SK-N-SH treated with all-trans-retinoic acid at 6 μM for 48 hours (cell line): ENCODE data around the gene LTV1.
"Not testable (repeated sequence)": the region's sequence is repeated elsewhere in the genome, so short reads cannot be mapped to it uniquely, and the experiment has no call there.

Experiments used
- ATAC-seq: fragments of 200-7000 bp; cut with Tn5 transposase; 3 replicates; pipeline ENCODE4 v1.9.1; 2020; ENCODE audit warnings: mild to moderate bottlenecking, moderate library complexity
- ARNTL ChIP-seq: fragments of 450-650 bp; formaldehyde crosslinking; IDR thresholded peaks from 2 replicates; pipeline ENCODE4 v1.5.0; 2020; ENCODE audit warnings: low read depth, mild to moderate bottlenecking, moderate library complexity, borderline replicate concordance
- BACH2 ChIP-seq: fragments of 250-450 bp; sonication (Bioruptor Pico); IDR thresholded peaks from 2 replicates; pipeline ENCODE4 v1.9.0; 2021; ENCODE audit warnings: mild to moderate bottlenecking, borderline replicate concordance
- CREB5 ChIP-seq: fragments of 250-450 bp; sonication (Bioruptor Pico); IDR thresholded peaks from 2 replicates; pipeline ENCODE4 v1.5.1; 2020; ENCODE audit warnings: low read depth, mild to moderate bottlenecking, moderate library complexity
- CSDC2 ChIP-seq: fragments of 250-450 bp; sonication (Bioruptor Pico); IDR thresholded peaks from 2 replicates; pipeline ENCODE4 v1.5.0; 2020; ENCODE audit warnings: mild to moderate bottlenecking, moderate library complexity
- ESRRG ChIP-seq: fragments of 250-450 bp; sonication (Bioruptor Pico); IDR thresholded peaks from 2 replicates; pipeline ENCODE4 v1.6.1; 2021; ENCODE audit warnings: mild to moderate bottlenecking
- GLIS3 ChIP-seq: fragments of 250-450 bp; sonication (Bioruptor Pico); IDR thresholded peaks from 2 replicates; pipeline ENCODE4 v1.5.0; 2020; ENCODE audit warnings: mild to moderate bottlenecking, moderate library complexity
- ISL1 ChIP-seq: fragments of 250-450 bp; sonication (Bioruptor Pico); IDR thresholded peaks from 2 replicates; pipeline ENCODE4 v2.1.2; 2022; ENCODE audit warnings: mild to moderate bottlenecking, moderate library complexity
- OSR1 ChIP-seq: fragments of 250-450 bp; sonication (Bioruptor Pico); IDR thresholded peaks from 2 replicates; pipeline ENCODE4 v1.8.0; 2022; ENCODE audit warnings: moderate library complexity, mild to moderate bottlenecking, inconsistent platforms
- PATZ1 ChIP-seq: fragments of 250-450 bp; sonication (Bioruptor Pico); IDR thresholded peaks from 2 replicates; pipeline ENCODE4 v1.8.0; 2020; ENCODE audit warnings: mild to moderate bottlenecking, moderate library complexity, borderline replicate concordance
- PPARA ChIP-seq: fragments of 250-450 bp; sonication (Bioruptor Pico); IDR thresholded peaks from 2 replicates; pipeline ENCODE4 v1.5.0; 2020; ENCODE audit warnings: mild to moderate bottlenecking, borderline replicate concordance
- RARB ChIP-seq: fragments of 250-450 bp; sonication (Bioruptor Pico); IDR thresholded peaks from 2 replicates; pipeline ENCODE4 v1.8.0; 2021; ENCODE audit warnings: mild to moderate bottlenecking, moderate library complexity
- SNAI2 ChIP-seq: fragments of 250-450 bp; sonication (Bioruptor Pico); IDR thresholded peaks from 2 replicates; pipeline ENCODE4 v1.5.0; 2020; ENCODE audit warnings: mild to moderate bottlenecking, moderate library complexity
- TCF4 ChIP-seq: fragments of 250-450 bp; sonication (Bioruptor Pico); IDR thresholded peaks from 2 replicates; pipeline ENCODE4 v1.8.0; 2021; ENCODE audit warnings: mild to moderate bottlenecking, moderate library complexity, borderline replicate concordance
- TOX ChIP-seq: fragments of 250-450 bp; sonication (Bioruptor Pico); IDR thresholded peaks from 2 replicates; pipeline ENCODE4 v1.8.0; 2021; ENCODE audit warnings: mild to moderate bottlenecking, moderate library complexity, borderline replicate concordance
- ZC3H10 ChIP-seq: fragments of 250-450 bp; sonication (Bioruptor Pico); IDR thresholded peaks from 2 replicates; pipeline ENCODE4 v1.5.1; 2021; ENCODE audit warnings: mild to moderate bottlenecking, moderate library complexity
- ZFP3 ChIP-seq: fragments of 250-450 bp; sonication (Bioruptor Pico); IDR thresholded peaks from 2 replicates; pipeline ENCODE4 v1.5.0; 2020; ENCODE audit warnings: mild to moderate bottlenecking, moderate library complexity
- ZFP30 ChIP-seq: fragments of 450-650 bp; formaldehyde crosslinking; IDR thresholded peaks from 2 replicates; pipeline ENCODE4 v1.5.0; 2022; ENCODE audit warnings: mild to moderate bottlenecking, moderate library complexity
- ZNF565 ChIP-seq: fragments of 450-650 bp; formaldehyde crosslinking; conservative IDR thresholded peaks from 2 replicates; pipeline ENCODE4 v1.5.0; 2020; ENCODE audit warnings: low read depth, mild to moderate bottlenecking, moderate library complexity
- ZNF70 ChIP-seq: fragments of 450-650 bp; formaldehyde crosslinking; IDR thresholded peaks from 2 replicates; pipeline ENCODE4 v1.5.0; 2020; ENCODE audit warnings: mild to moderate bottlenecking, moderate library complexity
- ZNF8 ChIP-seq: fragments of 450-650 bp; formaldehyde crosslinking; IDR thresholded peaks from 2 replicates; pipeline ENCODE4 v1.5.0; 2020; ENCODE audit warnings: mild to moderate bottlenecking, moderate library complexity

LTV1 gene

GRCh38 chr6:143867236-143867635, 24.1 kb downstream of the LTV1 start:
- ATAC-seq, result no peak
- TF ChIP-seq ZFP30 (CRISPR knock-in tag), result no peak
- no peak for TF ChIP-seq BACH2 (CRISPR knock-in tag)
- no peak for TF ChIP-seq GLIS3
- TF ChIP-seq ZNF70 (CRISPR knock-in tag), result no peak
- no peak for TF ChIP-seq ISL1 (CRISPR knock-in tag)
- no peak for TF ChIP-seq RARB (CRISPR knock-in tag)
- TF ChIP-seq OSR1 (CRISPR knock-in tag), result no peak
- TF ChIP-seq ESRRG (CRISPR knock-in tag), result no peak
- no peak for TF ChIP-seq PPARA (CRISPR knock-in tag)
- no peak for TF ChIP-seq TOX (CRISPR knock-in tag)
- no peak for TF ChIP-seq CSDC2 (CRISPR knock-in tag)
- TF ChIP-seq ZFP3 (CRISPR knock-in tag), result no peak
- no peak for TF ChIP-seq CREB5 (CRISPR knock-in tag)

- ATAC-seq, result not testable (repeated sequence)
These were observed 25.7 kb downstream of the LTV1 start for GRCh38 chr6:143868808-143869207.

GRCh38 chr6:143871202-143871730, 28.1 kb downstream of the LTV1 start:
- not testable (repeated sequence) for ATAC-seq

GRCh38 chr6:143872201-143872600, 29.1 kb downstream of the LTV1 start:
- ATAC-seq, result no peak
- TF ChIP-seq ZFP3 (CRISPR knock-in tag) (no peak), CREB5 (CRISPR knock-in tag) (no peak), SNAI2 (CRISPR knock-in tag) (no peak), ZNF70 (CRISPR knock-in tag) (no peak), ZC3H10 (no peak)

GRCh38 chr6:143873600-143873999, 30.5 kb downstream of the LTV1 start:
- ATAC-seq, result not testable (repeated sequence)

- not testable (repeated sequence) for ATAC-seq
These were observed 31.4 kb downstream of the LTV1 start for GRCh38 chr6:143874503-143874902.

GRCh38 chr6:143877584-143878271, 34.6 kb downstream of the LTV1 start:
- TF ChIP-seq ISL1 (CRISPR knock-in tag) (no peak), SNAI2 (CRISPR knock-in tag) (no peak), OSR1 (CRISPR knock-in tag) (no peak)
- no peak for ATAC-seq

- ATAC-seq, result no peak
- TF ChIP-seq SNAI2 (CRISPR knock-in tag) (no peak), ZFP3 (CRISPR knock-in tag) (no peak), PPARA (CRISPR knock-in tag) (no peak), CSDC2 (CRISPR knock-in tag) (no peak), PATZ1 (CRISPR knock-in tag) (no peak), ZNF565 (CRISPR knock-in tag) (no peak), ZC3H10 (no peak), RARB (CRISPR knock-in tag) (no peak), ARNTL (CRISPR knock-in tag) (no peak), TCF4 (CRISPR knock-in tag) (no peak), ISL1 (CRISPR knock-in tag) (no peak), ZNF8 (CRISPR knock-in tag) (no peak), ZFP30 (CRISPR knock-in tag) (no peak), TOX (CRISPR knock-in tag) (no peak)
These were observed 35.2 kb downstream of the LTV1 start for GRCh38 chr6:143878272-143878760.
